Suprapubic skin (tissue), 3 donors: Measurements from ENCODE around the gene DDX25.

Experiments
- CTCF ChIP-seq, 2 donors: fragments of 200-600 bp in 1 of 2; fragments of 450-650 bp in 1 of 2; sonication (generic) in 1 of 2; IDR thresholded peaks; one replicate each; pipeline ENCODE4 v1.5.1; 2016 to 2019; ENCODE audit warnings: antibody characterized with exemption in 2 of 2, mild to moderate bottlenecking in 1 of 2, moderate library complexity in 1 of 2
- EP300 ChIP-seq: sonication (generic); formaldehyde crosslinking; IDR thresholded peaks from one replicate; pipeline ENCODE4 v1.6.1; 2017; ENCODE audit warnings: antibody characterized with exemption
- POLR2A ChIP-seq, 2 donors: fragments of 450-650 bp; IDR thresholded peaks; one replicate each; pipeline ENCODE4 v1.6.1; 2017; ENCODE audit warnings: antibody characterized with exemption in 2 of 2, mild to moderate bottlenecking in 2 of 2, moderate library complexity in 2 of 2

- TF ChIP-seq CTCF (IDR thresholded peaks at IDR 0.05) (peak; percentile 41 to 67), EP300 (no peak), POLR2A (IDR thresholded peaks at IDR 0.05) (no peak)
Measured at GRCh38 chr11:125874556-125875124, 29.7 kb upstream of the DDX25 start.
